Parathyroid adenoma (tissue), 2 donors: ENCODE results near the gene ANXA9.

Experiments used
- H2AFZ ChIP-seq: fragments of 300-600 bp; sonication (generic); one replicate; pipeline ENCODE4 v1.7.0; 2017; ENCODE audit warnings: antibody characterized with exemption, mild to moderate bottlenecking
- H3K27ac ChIP-seq: fragments of 300-600 bp; sonication (generic); one replicate; pipeline ENCODE4 v1.7.0; 2017
- H3K27me3 ChIP-seq: fragments of 300-600 bp; sonication (generic); one replicate; pipeline ENCODE4 v1.7.0; 2017; ENCODE audit warnings: low read length; ENCODE audit not compliant: control insufficient read depth, insufficient read depth
- H3K36me3 ChIP-seq: fragments of 300-600 bp; sonication (generic); one replicate; pipeline ENCODE4 v1.7.0; 2017; ENCODE audit warnings: low read length; ENCODE audit not compliant: control insufficient read depth, insufficient read depth
- H3K4me1 ChIP-seq: fragments of 300-600 bp; sonication (generic); one replicate; pipeline ENCODE4 v1.7.0; 2017; ENCODE audit warnings: control low read depth
- H3K4me2 ChIP-seq: fragments of 300-600 bp; sonication (generic); one replicate; pipeline ENCODE4 v1.7.0; 2017; ENCODE audit warnings: low read length
- H3K4me3 ChIP-seq: fragments of 300-600 bp; sonication (generic); one replicate; pipeline ENCODE4 v1.7.0; 2017; ENCODE audit warnings: low read depth, low read length
- H3K79me2 ChIP-seq: fragments of 300-600 bp; sonication (generic); one replicate; pipeline ENCODE4 v1.7.0; 2017; ENCODE audit warnings: control low read depth
- H3K9ac ChIP-seq: fragments of 300-600 bp; sonication (generic); one replicate; pipeline ENCODE4 v1.7.0; 2017; ENCODE audit warnings: mild to moderate bottlenecking
- H3K9me3 ChIP-seq: fragments of 300-600 bp; sonication (generic); one replicate; pipeline ENCODE4 v1.7.0; 2017; ENCODE audit warnings: low read length; ENCODE audit not compliant: control insufficient read depth
- TF ChIP-seq, protein P1 (sequence below): fragments of 300-600 bp; sonication (generic); IDR thresholded peaks from one replicate; pipeline ENCODE4 v1.7.0; 2017; ENCODE audit warnings: antibody characterized with exemption, mild to moderate bottlenecking
- donor health status: primary hyperparathyroidism.

ANXA9 gene

DNA sequence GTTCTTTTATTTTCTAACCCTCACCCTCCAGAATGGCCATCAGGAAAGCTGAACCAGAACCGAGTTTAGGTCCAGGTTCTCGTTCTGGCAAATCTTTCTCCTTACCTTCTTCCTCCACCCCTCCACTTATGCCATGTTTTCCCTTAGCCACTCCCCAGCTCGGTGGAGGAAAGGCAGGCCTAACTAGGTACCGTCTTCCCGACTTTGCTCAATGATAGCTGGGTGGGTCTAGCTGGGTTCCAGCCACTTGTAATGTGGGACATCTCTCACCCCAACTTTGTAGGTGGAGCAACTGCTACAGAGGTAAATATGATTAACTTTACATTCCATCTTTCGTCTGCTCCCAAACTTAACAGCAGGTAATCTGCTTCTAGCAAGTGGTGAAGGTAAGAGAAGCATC, 54.9 kb downstream of the ANXA9 start:
- H3K27ac ChIP-seq: no peak overlapping the region
- no peaks in the 10 kb centered on the region for H3K27me3 ChIP-seq
- H3K4me2 ChIP-seq: peak overlapping the region; percentile 66
- peak overlapping the region; percentile 45 for H3K4me3 ChIP-seq
- TF ChIP-seq, protein P1, sequence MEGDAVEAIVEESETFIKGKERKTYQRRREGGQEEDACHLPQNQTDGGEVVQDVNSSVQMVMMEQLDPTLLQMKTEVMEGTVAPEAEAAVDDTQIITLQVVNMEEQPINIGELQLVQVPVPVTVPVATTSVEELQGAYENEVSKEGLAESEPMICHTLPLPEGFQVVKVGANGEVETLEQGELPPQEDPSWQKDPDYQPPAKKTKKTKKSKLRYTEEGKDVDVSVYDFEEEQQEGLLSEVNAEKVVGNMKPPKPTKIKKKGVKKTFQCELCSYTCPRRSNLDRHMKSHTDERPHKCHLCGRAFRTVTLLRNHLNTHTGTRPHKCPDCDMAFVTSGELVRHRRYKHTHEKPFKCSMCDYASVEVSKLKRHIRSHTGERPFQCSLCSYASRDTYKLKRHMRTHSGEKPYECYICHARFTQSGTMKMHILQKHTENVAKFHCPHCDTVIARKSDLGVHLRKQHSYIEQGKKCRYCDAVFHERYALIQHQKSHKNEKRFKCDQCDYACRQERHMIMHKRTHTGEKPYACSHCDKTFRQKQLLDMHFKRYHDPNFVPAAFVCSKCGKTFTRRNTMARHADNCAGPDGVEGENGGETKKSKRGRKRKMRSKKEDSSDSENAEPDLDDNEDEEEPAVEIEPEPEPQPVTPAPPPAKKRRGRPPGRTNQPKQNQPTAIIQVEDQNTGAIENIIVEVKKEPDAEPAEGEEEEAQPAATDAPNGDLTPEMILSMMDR: no peak
- no peaks in the 10 kb centered on the region for H3K9me3 ChIP-seq
- no peaks in the 10 kb centered on the region for H3K36me3 ChIP-seq
- no peaks in the 10 kb centered on the region for H3K4me1 ChIP-seq
- H2AFZ ChIP-seq: no peak overlapping the region
- no peaks in the 10 kb centered on the region for H3K79me2 ChIP-seq
- H3K9ac ChIP-seq: no peak overlapping the region

DNA sequence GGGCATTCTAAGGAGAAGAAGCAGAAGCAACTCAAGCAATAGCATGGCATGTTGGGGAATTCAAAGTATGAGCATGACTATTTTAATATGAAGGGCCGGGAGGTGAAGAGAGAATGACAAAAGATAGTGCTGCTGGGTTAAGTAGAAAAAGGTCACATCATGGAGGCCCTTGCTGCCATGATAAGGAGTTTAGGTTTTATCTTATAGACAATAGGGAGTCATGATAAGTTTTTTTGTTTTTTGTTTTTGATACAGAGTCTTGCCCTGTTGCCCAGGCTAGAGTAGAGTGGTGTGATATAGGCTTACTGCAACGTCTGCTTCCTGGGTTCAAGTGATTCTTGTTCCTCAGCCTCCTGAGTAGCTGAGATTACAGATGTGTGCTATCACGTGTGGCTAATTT, 57.4 kb downstream of the ANXA9 start:
- no peaks in the 10 kb centered on the region for H3K36me3 ChIP-seq

DNA sequence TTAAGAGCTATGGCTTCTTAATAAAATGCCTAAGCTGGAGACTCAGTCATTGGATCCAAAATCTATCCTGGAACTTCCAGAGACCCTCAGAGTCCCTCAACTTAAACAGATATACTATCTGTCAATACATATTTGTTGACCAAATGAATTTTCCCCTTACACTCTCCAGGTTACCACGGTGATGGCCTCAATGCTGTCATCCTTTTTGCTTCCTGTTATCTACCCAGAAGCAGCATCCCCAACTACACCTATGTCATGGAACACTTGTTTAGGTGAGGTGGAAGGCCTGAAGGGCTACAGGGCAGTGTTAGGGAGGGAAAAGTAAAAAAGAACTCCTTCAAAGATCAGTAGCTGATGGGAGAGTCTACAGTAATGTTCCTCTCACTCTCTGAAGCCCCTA, 61.1 kb downstream of the ANXA9 start:
- Histone ChIP-seq H2AFZ (no peak overlapping the region), H3K4me1 (no peaks in the 10 kb centered on the region), H3K4me2 (no peak overlapping the region), H3K9ac (no peak overlapping the region), H3K27ac (no peak overlapping the region), H3K79me2 (no peaks in the 10 kb centered on the region), H3K36me3 (no peaks in the 10 kb centered on the region), H3K4me3 (no peak overlapping the region), H3K27me3 (no peaks in the 10 kb centered on the region), H3K9me3 (no peaks in the 10 kb centered on the region)
- TF ChIP-seq, protein P1: no peak

More for the DNA sequence above, 57.4 kb downstream of the ANXA9 start:
- TF ChIP-seq, protein P1: no peak
- Histone ChIP-seq H3K4me1 (no peaks in the 10 kb centered on the region), H3K9me3 (no peaks in the 10 kb centered on the region), H3K9ac (no peak overlapping the region), H3K79me2 (no peaks in the 10 kb centered on the region), H3K4me2 (no peak overlapping the region), H3K4me3 (no peak overlapping the region), H2AFZ (no peak overlapping the region), H3K27ac (no peak overlapping the region), H3K27me3 (no peaks in the 10 kb centered on the region)
